Measurements from ENCODE around the gene RDH14.

Gene RDH14

DNA sequence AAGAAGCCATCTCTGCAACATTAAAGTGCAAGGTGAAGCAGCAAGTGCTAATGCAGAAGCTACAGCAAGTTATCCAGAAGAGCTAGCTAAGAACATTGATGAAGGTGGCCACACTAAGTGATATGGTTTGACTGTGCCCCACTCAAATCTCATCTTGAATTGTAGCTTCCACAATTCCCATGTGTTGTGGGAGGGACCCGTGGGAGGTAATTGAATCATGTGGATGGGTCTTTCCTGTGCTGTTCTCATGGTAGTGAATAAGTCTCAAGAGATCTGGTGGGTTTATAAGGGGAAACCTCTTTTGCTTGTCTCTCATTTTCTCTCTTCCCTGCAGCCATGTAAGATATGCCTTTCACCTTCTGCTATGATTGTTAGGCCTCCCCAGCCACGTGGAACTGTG is 11.4 kb downstream of the RDH14 start:
- no peak for DNase-seq (ENCODE audit: low read depth)
- TF ChIP-seq, protein P1, sequence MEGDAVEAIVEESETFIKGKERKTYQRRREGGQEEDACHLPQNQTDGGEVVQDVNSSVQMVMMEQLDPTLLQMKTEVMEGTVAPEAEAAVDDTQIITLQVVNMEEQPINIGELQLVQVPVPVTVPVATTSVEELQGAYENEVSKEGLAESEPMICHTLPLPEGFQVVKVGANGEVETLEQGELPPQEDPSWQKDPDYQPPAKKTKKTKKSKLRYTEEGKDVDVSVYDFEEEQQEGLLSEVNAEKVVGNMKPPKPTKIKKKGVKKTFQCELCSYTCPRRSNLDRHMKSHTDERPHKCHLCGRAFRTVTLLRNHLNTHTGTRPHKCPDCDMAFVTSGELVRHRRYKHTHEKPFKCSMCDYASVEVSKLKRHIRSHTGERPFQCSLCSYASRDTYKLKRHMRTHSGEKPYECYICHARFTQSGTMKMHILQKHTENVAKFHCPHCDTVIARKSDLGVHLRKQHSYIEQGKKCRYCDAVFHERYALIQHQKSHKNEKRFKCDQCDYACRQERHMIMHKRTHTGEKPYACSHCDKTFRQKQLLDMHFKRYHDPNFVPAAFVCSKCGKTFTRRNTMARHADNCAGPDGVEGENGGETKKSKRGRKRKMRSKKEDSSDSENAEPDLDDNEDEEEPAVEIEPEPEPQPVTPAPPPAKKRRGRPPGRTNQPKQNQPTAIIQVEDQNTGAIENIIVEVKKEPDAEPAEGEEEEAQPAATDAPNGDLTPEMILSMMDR (IDR thresholded peaks at IDR 0.05; ENCODE audit: control insufficient read depth, insufficient read depth, low read depth, low read length, missing control alignments) = no peak
- no peak overlapping the region for H3K4me3 ChIP-seq (ENCODE audit: control insufficient read depth, low read depth, low read length)

DNA sequence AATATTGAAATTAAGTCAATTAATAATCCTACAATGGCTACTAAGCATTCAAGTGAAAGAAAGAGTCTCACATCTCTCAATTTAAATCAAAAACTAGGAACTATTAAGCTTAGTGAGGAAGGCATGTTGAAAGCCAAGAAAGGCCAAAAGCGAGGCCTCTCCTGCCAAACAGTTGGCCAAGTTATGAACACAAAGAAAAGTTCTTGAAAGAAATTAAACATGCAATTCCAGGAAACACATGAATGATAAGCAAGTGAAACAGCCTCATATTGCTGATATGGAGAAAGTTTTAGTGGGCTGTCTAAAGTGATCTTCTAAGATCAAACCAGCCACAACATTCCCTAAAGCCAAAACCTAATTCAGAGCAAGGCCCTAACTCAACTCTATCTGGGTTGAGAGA is 11.8 kb downstream of the RDH14 start:
- DNase-seq (ENCODE audit: low read depth) = no peak
- TF ChIP-seq, protein P1 (IDR thresholded peaks at IDR 0.05; ENCODE audit: control insufficient read depth, insufficient read depth, low read depth, low read length, missing control alignments) = no peak
- H3K4me3 ChIP-seq (ENCODE audit: control insufficient read depth, low read depth, low read length) = no peak overlapping the region

- DNase-seq (ENCODE audit: low read depth) = no peak
- H3K4me3 ChIP-seq (ENCODE audit: control insufficient read depth, low read depth, low read length) = no peak overlapping the region
- TF ChIP-seq, protein P1 (IDR thresholded peaks at IDR 0.05; ENCODE audit: control insufficient read depth, insufficient read depth, low read depth, low read length, missing control alignments) = no peak
These were observed 13.9 kb downstream of the RDH14 start for GRCh38 chr2:18546567-18546966.

GRCh38 chr2:18545384-18545783 is 15.1 kb downstream of the RDH14 start:
- no peak overlapping the region for H3K4me3 ChIP-seq (ENCODE audit: control insufficient read depth, low read depth, low read length)
- no peak for DNase-seq (ENCODE audit: low read depth)
- TF ChIP-seq, protein P1 (IDR thresholded peaks at IDR 0.05; ENCODE audit: control insufficient read depth, insufficient read depth, low read depth, low read length, missing control alignments) = no peak

GRCh38 chr2:18544171-18544570 is 16.3 kb downstream of the RDH14 start:
- H3K4me3 ChIP-seq (ENCODE audit: control insufficient read depth, low read depth, low read length) = no peak overlapping the region
- DNase-seq (ENCODE audit: low read depth) = no peak
- TF ChIP-seq, protein P1 (IDR thresholded peaks at IDR 0.05; ENCODE audit: control insufficient read depth, insufficient read depth, low read depth, low read length, missing control alignments) = no peak

DNA sequence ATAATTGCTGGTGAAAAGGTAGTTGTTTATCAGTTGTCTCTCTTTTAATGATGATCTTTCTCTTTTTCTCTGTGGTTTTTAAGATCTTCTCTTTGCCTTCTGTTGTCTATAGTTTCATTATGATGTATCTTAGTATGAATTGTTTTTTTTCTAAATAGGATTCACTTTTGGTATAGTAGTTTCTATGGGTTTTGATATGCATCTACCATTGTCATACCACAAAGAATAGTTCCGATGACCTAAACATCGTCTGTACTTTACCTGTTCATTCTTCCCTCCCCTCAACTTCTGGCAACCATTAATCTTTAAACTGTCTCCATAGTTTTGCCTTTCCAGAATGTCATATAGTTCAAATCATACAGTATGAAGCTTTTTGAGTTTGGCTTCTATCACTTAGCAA is 19.6 kb downstream of the RDH14 start:
- TF ChIP-seq, protein P1 (IDR thresholded peaks at IDR 0.05; ENCODE audit: control insufficient read depth, insufficient read depth, low read depth, low read length, missing control alignments) = no peak
- no peak for DNase-seq (ENCODE audit: low read depth)
- H3K4me3 ChIP-seq (ENCODE audit: control insufficient read depth, low read depth, low read length) = no peak overlapping the region

DNA sequence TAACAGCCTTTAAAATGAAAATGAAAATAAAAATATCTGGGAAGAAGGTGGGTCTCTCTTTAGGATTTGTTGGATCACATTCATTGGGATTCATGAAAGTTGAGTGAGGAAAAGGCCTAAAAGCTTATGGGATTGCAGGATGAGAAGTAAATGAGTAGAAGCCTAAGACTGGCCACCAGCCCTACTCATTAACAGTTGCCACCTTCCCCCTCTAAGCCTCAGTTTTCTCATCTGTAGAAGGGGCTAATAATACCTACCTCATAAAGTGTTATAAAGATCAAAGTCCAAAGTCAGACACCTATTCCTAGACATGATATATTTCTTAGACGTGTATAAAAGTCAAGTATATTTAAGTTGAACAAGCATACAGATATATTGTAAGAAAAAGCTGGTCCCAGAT is 23.8 kb downstream of the RDH14 start:
- no peak for DNase-seq (ENCODE audit: low read depth)
- TF ChIP-seq, protein P1 (IDR thresholded peaks at IDR 0.05; ENCODE audit: control insufficient read depth, insufficient read depth, low read depth, low read length, missing control alignments) = no peak

More for the DNA sequence above, 23.8 kb downstream of the RDH14 start:
- H3K4me3 ChIP-seq (ENCODE audit: control insufficient read depth, low read depth, low read length) = no peak overlapping the region

All from AG09309 (cell line).